GM12878 (cell line): ENCODE results near the gene KRT34. TPM values are rescaled to one million over a fixed set of nuclear protein-coding genes. Genes with fewer than 3 reads are reported as not detected.

Experiments
- ATAC-seq: fragments of 200-7000 bp; cut with Tn5 transposase; 3 replicates; pipeline ENCODE4 v1.9.1; 2020; ENCODE audit warnings: mild to moderate bottlenecking, moderate library complexity
- BruUV-seq: library from RNA; stranded (reverse); fragments of 400-500 nt; replicated peaks from 2 replicates; lab custom pipeline; 2021; lab: Mats Ljungman, UMichigan
- CTCF ChIA-PET: fragments of 300-600 bp; sonication (Branson Sonifier 250); formaldehyde crosslinking; extraction: SDS; loops from one replicate; lab custom pipeline; 2021; ENCODE audit warnings: inconsistent platforms; lab: Yijun Ruan, JAX
- POLR2A ChIA-PET: fragments of 350-600 bp; formaldehyde crosslinking; extraction: SDS; loops from one replicate; lab custom pipeline; 2021; ENCODE audit warnings: inconsistent platforms; lab: Charles Lee
- RAD21 ChIA-PET: fragments of 300-600 bp; sonication (Branson Sonifier 250); formaldehyde crosslinking; loops from one replicate; lab custom pipeline; 2023; ENCODE audit warnings: antibody characterized with exemption; ENCODE audit not compliant: unreplicated experiment; lab: Charles Lee
- SMC1A ChIA-PET: fragments of 300-600 bp; sonication (Branson Sonifier 250); formaldehyde crosslinking; loops from one replicate; lab custom pipeline; 2023; ENCODE audit not compliant: unreplicated experiment, uncharacterized antibody; lab: Charles Lee
- DNase-seq: peaks from one replicate; pipeline ENCODE4 v3.0.0-alpha.2; 2011; ENCODE audit warnings: low read depth, low spot score
- FAIRE-seq: peaks from 3 replicates; lab custom pipeline; 2011; peaks lifted over from hg19 to GRCh38; lab: Jason Lieb, UNC
- H2AFZ ChIP-seq: 2 replicates; pipeline ENCODE4 v1.6.0; 2011; ENCODE audit warnings: low read depth, low read length, control low read depth; ENCODE audit not compliant: control insufficient read depth
- H3K27ac ChIP-seq: 2 replicates; pipeline ENCODE4 v1.5.1; 2011; ENCODE audit warnings: control low read depth; ENCODE audit not compliant: control insufficient read depth, insufficient read depth
- H3K27me3 ChIP-seq, 2 experiments: replicated peaks in 1 of 2; 2 replicates each; pipeline versions ENCODE4 v1.6.0 to v1.6.1; 2011; ENCODE audit warnings: low read length in 1 of 2; ENCODE audit not compliant: control insufficient read depth in 2 of 2, insufficient read depth in 2 of 2
- H3K36me3 ChIP-seq, 2 experiments: 2 replicates each; pipeline ENCODE4 v1.5.1; 2011; ENCODE audit warnings: low read length in 1 of 2; ENCODE audit not compliant: control insufficient read depth in 2 of 2, insufficient read depth in 2 of 2
- H3K4me1 ChIP-seq: 2 replicates; pipeline ENCODE4 v1.6.1; 2011; ENCODE audit warnings: mild to moderate bottlenecking, low read length, moderate library complexity, mixed read lengths; ENCODE audit not compliant: control insufficient read depth, insufficient read depth
- H3K4me2 ChIP-seq: 2 replicates; pipeline ENCODE4 v1.6.0; 2011; ENCODE audit warnings: control low read depth; ENCODE audit not compliant: control insufficient read depth, insufficient read depth
- H3K4me3 ChIP-seq: fragments of 200-600 bp; sonication (generic); 2 replicates; pipeline ENCODE4 v1.5.1; 2016
- H3K79me2 ChIP-seq: 2 replicates; pipeline ENCODE4 v1.6.0; 2011; ENCODE audit warnings: low read length; ENCODE audit not compliant: control insufficient read depth, insufficient read depth
- H3K9ac ChIP-seq: 2 replicates; pipeline ENCODE4 v1.8.0; 2011; ENCODE audit warnings: low read length, control low read depth, mixed read lengths; ENCODE audit not compliant: control insufficient read depth, insufficient read depth
- H3K9me3 ChIP-seq: replicated peaks from 3 replicates; pipeline ENCODE4 v1.5.1; 2011; ENCODE audit warnings: mild to moderate bottlenecking, low read length; ENCODE audit not compliant: control insufficient read depth, insufficient read depth
- H4K20me1 ChIP-seq: 2 replicates; pipeline ENCODE4 v1.6.0; 2011; ENCODE audit not compliant: control insufficient read depth, insufficient read depth
- CREB1 ChIP-seq: IDR thresholded peaks from 2 replicates; pipeline ENCODE4 v1.6.1; 2012; ENCODE audit warnings: low read depth, mild to moderate bottlenecking, inconsistent platforms
- EGR1 ChIP-seq, 2 experiments: IDR thresholded peaks; 1 replicate in 1 of 2; 2 replicates in 1 of 2; pipeline ENCODE4 v1.6.1; 2011 to 2012; ENCODE audit warnings: low read depth in 2 of 2, low read length in 2 of 2, borderline replicate concordance in 1 of 2, mild to moderate bottlenecking in 1 of 2, moderate library complexity in 1 of 2
- EZH2 ChIP-seq: IDR thresholded peaks from 2 replicates; pipeline ENCODE4 v1.6.1; 2012; ENCODE audit warnings: low read depth, mild to moderate bottlenecking, control low read depth, inconsistent platforms, low read length, borderline replicate concordance; ENCODE audit not compliant: control insufficient read depth
- FOXK2 ChIP-seq: fragments of 450-650 bp; IDR thresholded peaks from 2 replicates; pipeline ENCODE4 v1.6.1; 2017; ENCODE audit warnings: mild to moderate bottlenecking, moderate library complexity
- JUNB ChIP-seq: IDR thresholded peaks from 2 replicates; pipeline ENCODE4 v1.6.1; 2016; ENCODE audit warnings: antibody characterized with exemption, mild to moderate bottlenecking
- KDM1A ChIP-seq: fragments of 200-600 bp; sonication (generic); IDR thresholded peaks from 2 replicates; pipeline ENCODE4 v1.6.1; 2016; ENCODE audit warnings: borderline replicate concordance
- PAX5 ChIP-seq: IDR thresholded peaks from 2 replicates; pipeline ENCODE4 v1.6.1; 2011; ENCODE audit warnings: low read depth, low read length, borderline replicate concordance
- SMARCA5 ChIP-seq: fragments of 450-650 bp; IDR thresholded peaks from 2 replicates; pipeline ENCODE4 v1.6.1; 2017; ENCODE audit warnings: mild to moderate bottlenecking
- SP1 ChIP-seq: IDR thresholded peaks from one replicate; pipeline ENCODE4 v1.6.1; 2011; ENCODE audit warnings: low read depth, low read length
- STAT3 ChIP-seq: IDR thresholded peaks from 2 replicates; pipeline ENCODE4 v1.6.1; 2011; ENCODE audit warnings: low read depth, low read length, improper control_type of control experiment
- TARDBP ChIP-seq: IDR thresholded peaks from 2 replicates; pipeline ENCODE4 v1.6.1; 2016; ENCODE audit warnings: borderline replicate concordance
- ZNF622 ChIP-seq: fragments of 450-650 bp; IDR thresholded peaks from 2 replicates; pipeline ENCODE4 v1.6.1; 2017; ENCODE audit warnings: mild to moderate bottlenecking, inconsistent platforms
- WGBS: methylation state at CpG from one replicate; pipeline ENCODE4 v1.1.6; 2016; ENCODE audit warnings: low lambda C conversion rate; ENCODE audit not compliant: insufficient replicate concordance, insufficient coverage; ENCODE audit errors: missing lambda C conversion rate; 5-methylcytosine and 5-hydroxymethylcytosine counted together
- in situ Hi-C: fragments of 300-500 bp; cut with MboI; formaldehyde crosslinking; loops from 9 replicates; pipeline ENCODE4 v1.14.3; 2018; ENCODE audit warnings: mixed read lengths
- intact Hi-C: fragments of 100-400 bp; cut with micrococcal nuclease; formaldehyde crosslinking; loops from one replicate; pipeline ENCODE4 v1.14.2; 2022; ENCODE audit not compliant: unreplicated experiment
- polyA plus RNA-seq, 11 experiments: library from polyadenylated mRNA; depleted of rRNA in 4 of 11; unstranded in 6 of 11; stranded (reverse) in 5 of 11; fragments of >200 nt; fragmentation: Nextera tagmentation in 4 of 11; fragmentation: Illumina TruSeq in 1 of 11; extraction: Ambion mirVana in 4 of 11; extraction: Trizol in 1 of 11; gene quantifications; 1 replicate in 1 of 11; 2 replicates in 10 of 11; pipeline versions ENCODE4 v1.2.1 to v1.2.3, GENCODE V29; 2011 to 2016; ENCODE audit warnings: inconsistent platforms in 2 of 11, missing spikeins in 2 of 11, low read depth in 1 of 11
- total RNA-seq, 4 experiments: library from RNA; depleted of rRNA in 3 of 4; stranded (reverse); fragments of >200 nt in 3 of 4; fragmentation: Illumina TruSeq in 1 of 4; extraction: Trizol in 1 of 4; gene quantifications; 2 replicates each; pipeline versions ENCODE4 v1.2.1 to v1.2.3, GENCODE V29; 2013 to 2021

KRT34 gene
- total and polyA plus RNA-seq, 10 of the 15 experiments (the other 5 are each of a cell fraction or from before 2014, with no cell fraction given): not detected

DNA sequence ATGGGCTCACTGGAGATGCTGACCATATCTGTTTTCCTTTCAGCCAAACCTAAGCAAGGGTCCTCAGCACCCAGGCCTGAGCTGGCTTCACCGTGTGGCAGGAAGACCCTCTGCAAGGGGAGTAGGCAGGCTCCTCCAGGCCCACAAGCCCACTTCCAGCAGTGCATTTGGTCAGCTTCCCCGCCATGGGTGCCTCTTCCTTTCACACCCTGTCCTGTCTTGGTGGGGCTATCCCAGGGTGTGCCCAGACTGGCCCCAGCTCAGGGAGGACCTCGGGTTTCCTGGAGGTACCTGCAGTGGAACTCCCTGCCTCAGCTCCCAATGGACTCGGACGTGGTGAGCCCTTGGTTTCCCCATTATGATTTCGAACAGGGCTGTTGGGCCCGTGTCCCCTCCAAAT, 53.9 kb downstream of the KRT34 start:
- no peak for ATAC-seq

More for the DNA sequence above, 53.9 kb downstream of the KRT34 start:
- no peak overlapping the region for H3K27ac ChIP-seq
- TF ChIP-seq SMARCA5: no peak
- no peak for TF ChIP-seq TARDBP
- no peak for TF ChIP-seq ZNF622
- no peak for TF ChIP-seq SP1
- no peak for TF ChIP-seq FOXK2
- no peak for TF ChIP-seq CREB1
- no peak for TF ChIP-seq JUNB
- no peak for TF ChIP-seq EGR1 (IDR thresholded peaks at IDR 0.05; ENCODE audit: borderline replicate concordance in 1 of 2, low read depth in 2 of 2, low read length in 2 of 2)
- TF ChIP-seq KDM1A: no peak
- TF ChIP-seq EZH2: no peak
- TF ChIP-seq PAX5: no peak
- no peak for TF ChIP-seq STAT3
- TF ChIP-seq, all 136 proteins: peak for 0
- no TSS peak for BruUV-seq
- ChIA-PET POLR2A (no interaction called here), RAD21 (no interaction called here), SMC1A (no interaction called here), CTCF (no interaction called here)
- Histone ChIP-seq H3K4me2 (no peak overlapping the region), H3K4me3 (no peak overlapping the region), H4K20me1 (no peaks in the 10 kb centered on the region), H3K4me1 (no peaks in the 10 kb centered on the region), H3K9ac (no peak overlapping the region), H3K27me3 (no peaks in the 10 kb centered on the region; a peak in 1 of 4 replicates), H2AFZ (no peak overlapping the region), H3K9me3 (no peaks in the 10 kb centered on the region), H3K79me2 (no peaks in the 10 kb centered on the region), H3K36me3 (no peaks in the 10 kb centered on the region)
- WGBS: 5% methylated on average over 7 of the region's 7 CpGs
- intact Hi-C loops (loop anchor here (10.0 kb wide), 1 partner anchor 703 kb away; no protein-coding TSS in a partner anchor), in situ Hi-C loops (no loop called here)
- DNase-seq (no peak), FAIRE-seq (no peak)

Other genes with a start within 250 kb of the KRT34 start
Only the 7 nearest of the 32 such genes appear.
- gene KRTAP16-1, start 73.0 kb downstream of the KRT34 start, total RNA-seq (2014; rRNA removed): not detected in 2 replicates
- gene KRTAP16-1, start 73.0 kb downstream of the KRT34 start, total RNA-seq (2014; rRNA removed; fragmentation: Illumina TruSeq; extraction: Trizol): not detected in 2 replicates
- gene KRTAP16-1, start 73.0 kb downstream of the KRT34 start, total RNA-seq (2021): not detected in 2 replicates
- gene KRTAP16-1, start 73.0 kb downstream of the KRT34 start, polyA plus RNA-seq (2011; rRNA removed): 0.16 and 0.23 TPM in 2 replicates
- not detected in 2 replicates for gene KRTAP16-1, start 73.0 kb downstream of the KRT34 start, polyA plus RNA-seq (2014; fragmentation: Illumina TruSeq; extraction: Trizol)
- not detected for gene KRTAP16-1, start 73.0 kb downstream of the KRT34 start, polyA plus RNA-seq (2014; fragmentation: Nextera tagmentation; extraction: Ambion mirVana)
- gene KRTAP16-1, start 73.0 kb downstream of the KRT34 start, polyA plus RNA-seq (2014; rRNA removed): not detected in 2 replicates
- not detected for gene KRTAP16-1, start 73.0 kb downstream of the KRT34 start, polyA plus RNA-seq (2016; fragmentation: Nextera tagmentation; extraction: Ambion mirVana)
- gene KRTAP17-1, start 66.6 kb downstream of the KRT34 start, total RNA-seq (2014; rRNA removed): 0.17 TPM in 1 of 2 replicates, not detected in the other
- not detected in 2 replicates for gene KRTAP17-1, start 66.6 kb downstream of the KRT34 start, total RNA-seq (2014; rRNA removed; fragmentation: Illumina TruSeq; extraction: Trizol)
- gene KRTAP17-1, start 66.6 kb downstream of the KRT34 start, total RNA-seq (2021): not detected in 2 replicates
- 4.9 and 5.7 TPM in 2 replicates for gene KRTAP17-1, start 66.6 kb downstream of the KRT34 start, polyA plus RNA-seq (2011; rRNA removed)
- gene KRTAP17-1, start 66.6 kb downstream of the KRT34 start, polyA plus RNA-seq (2014; fragmentation: Illumina TruSeq; extraction: Trizol): not detected in 2 replicates
- gene KRTAP17-1, start 66.6 kb downstream of the KRT34 start, polyA plus RNA-seq (2014; fragmentation: Nextera tagmentation; extraction: Ambion mirVana): not detected
- gene KRTAP17-1, start 66.6 kb downstream of the KRT34 start, polyA plus RNA-seq (2014; rRNA removed): not detected in 2 replicates
- under 1 TPM in 1 of 2 experiments, not detected in 1; 0.16 TPM for gene KRTAP17-1, start 66.6 kb downstream of the KRT34 start, polyA plus RNA-seq (2016; fragmentation: Nextera tagmentation; extraction: Ambion mirVana)
- not detected in 2 replicates for gene KRT33A, start 31.5 kb downstream of the KRT34 start, total RNA-seq (2014; rRNA removed)
- gene KRT33A, start 31.5 kb downstream of the KRT34 start, total RNA-seq (2014; rRNA removed; fragmentation: Illumina TruSeq; extraction: Trizol): not detected in 2 replicates
- not detected in 2 replicates for gene KRT33A, start 31.5 kb downstream of the KRT34 start, total RNA-seq (2021)
- gene KRT33A, start 31.5 kb downstream of the KRT34 start, polyA plus RNA-seq (2011; rRNA removed): not detected in 2 replicates
- gene KRT33A, start 31.5 kb downstream of the KRT34 start, polyA plus RNA-seq (2014; fragmentation: Illumina TruSeq; extraction: Trizol): not detected in 2 replicates
- gene KRT33A, start 31.5 kb downstream of the KRT34 start, polyA plus RNA-seq (2014; fragmentation: Nextera tagmentation; extraction: Ambion mirVana): not detected
- gene KRT33A, start 31.5 kb downstream of the KRT34 start, polyA plus RNA-seq (2014; rRNA removed): not detected in 2 replicates
- not detected for gene KRT33A, start 31.5 kb downstream of the KRT34 start, polyA plus RNA-seq (2016; fragmentation: Nextera tagmentation; extraction: Ambion mirVana)
- not detected in 2 replicates for gene KRT33B, start 12.5 kb downstream of the KRT34 start, total RNA-seq (2014; rRNA removed)
- gene KRT33B, start 12.5 kb downstream of the KRT34 start, total RNA-seq (2014; rRNA removed; fragmentation: Illumina TruSeq; extraction: Trizol): not detected in 2 replicates
- gene KRT33B, start 12.5 kb downstream of the KRT34 start, total RNA-seq (2021): not detected in 2 replicates
- gene KRT33B, start 12.5 kb downstream of the KRT34 start, polyA plus RNA-seq (2011; rRNA removed): not detected in 2 replicates
- gene KRT33B, start 12.5 kb downstream of the KRT34 start, polyA plus RNA-seq (2014; fragmentation: Illumina TruSeq; extraction: Trizol): not detected in 2 replicates
- gene KRT33B, start 12.5 kb downstream of the KRT34 start, polyA plus RNA-seq (2014; fragmentation: Nextera tagmentation; extraction: Ambion mirVana): not detected
- gene KRT33B, start 12.5 kb downstream of the KRT34 start, polyA plus RNA-seq (2014; rRNA removed): not detected in 2 replicates
- gene KRT33B, start 12.5 kb downstream of the KRT34 start, polyA plus RNA-seq (2016; fragmentation: Nextera tagmentation; extraction: Ambion mirVana): not detected
- not detected in 2 replicates for gene KRT31, start 15.3 kb upstream of the KRT34 start, total RNA-seq (2014; rRNA removed)
- not detected in 2 replicates for gene KRT31, start 15.3 kb upstream of the KRT34 start, total RNA-seq (2014; rRNA removed; fragmentation: Illumina TruSeq; extraction: Trizol)
- gene KRT31, start 15.3 kb upstream of the KRT34 start, total RNA-seq (2021): not detected in 2 replicates
- gene KRT31, start 15.3 kb upstream of the KRT34 start, polyA plus RNA-seq (2011; rRNA removed): not detected in 2 replicates
- gene KRT31, start 15.3 kb upstream of the KRT34 start, polyA plus RNA-seq (2014; fragmentation: Illumina TruSeq; extraction: Trizol): not detected in 2 replicates
- not detected for gene KRT31, start 15.3 kb upstream of the KRT34 start, polyA plus RNA-seq (2014; fragmentation: Nextera tagmentation; extraction: Ambion mirVana)
- gene KRT31, start 15.3 kb upstream of the KRT34 start, polyA plus RNA-seq (2014; rRNA removed): not detected in 2 replicates
- not detected for gene KRT31, start 15.3 kb upstream of the KRT34 start, polyA plus RNA-seq (2016; fragmentation: Nextera tagmentation; extraction: Ambion mirVana)
- gene KRT37, start 42.3 kb upstream of the KRT34 start, total RNA-seq (2014; rRNA removed): not detected in 2 replicates
- not detected in 2 replicates for gene KRT37, start 42.3 kb upstream of the KRT34 start, total RNA-seq (2014; rRNA removed; fragmentation: Illumina TruSeq; extraction: Trizol)
- not detected in 2 replicates for gene KRT37, start 42.3 kb upstream of the KRT34 start, total RNA-seq (2021)
- gene KRT37, start 42.3 kb upstream of the KRT34 start, polyA plus RNA-seq (2011; rRNA removed): not detected in 2 replicates
- gene KRT37, start 42.3 kb upstream of the KRT34 start, polyA plus RNA-seq (2014; fragmentation: Illumina TruSeq; extraction: Trizol): not detected in 2 replicates
- gene KRT37, start 42.3 kb upstream of the KRT34 start, polyA plus RNA-seq (2014; fragmentation: Nextera tagmentation; extraction: Ambion mirVana): not detected
- gene KRT37, start 42.3 kb upstream of the KRT34 start, polyA plus RNA-seq (2014; rRNA removed): not detected in 2 replicates
- gene KRT37, start 42.3 kb upstream of the KRT34 start, polyA plus RNA-seq (2016; fragmentation: Nextera tagmentation; extraction: Ambion mirVana): not detected
- gene KRT38, start 58.7 kb upstream of the KRT34 start, total RNA-seq (2014; rRNA removed): not detected in 2 replicates
- not detected in 2 replicates for gene KRT38, start 58.7 kb upstream of the KRT34 start, total RNA-seq (2014; rRNA removed; fragmentation: Illumina TruSeq; extraction: Trizol)
- not detected in 2 replicates for gene KRT38, start 58.7 kb upstream of the KRT34 start, total RNA-seq (2021)
- gene KRT38, start 58.7 kb upstream of the KRT34 start, polyA plus RNA-seq (2011; rRNA removed): not detected in 2 replicates
- not detected in 2 replicates for gene KRT38, start 58.7 kb upstream of the KRT34 start, polyA plus RNA-seq (2014; fragmentation: Illumina TruSeq; extraction: Trizol)
- not detected for gene KRT38, start 58.7 kb upstream of the KRT34 start, polyA plus RNA-seq (2014; fragmentation: Nextera tagmentation; extraction: Ambion mirVana)
- gene KRT38, start 58.7 kb upstream of the KRT34 start, polyA plus RNA-seq (2014; rRNA removed): 0.04 TPM in 1 of 2 replicates, not detected in the other
- not detected for gene KRT38, start 58.7 kb upstream of the KRT34 start, polyA plus RNA-seq (2016; fragmentation: Nextera tagmentation; extraction: Ambion mirVana)